H1 (cell line): ENCODE measurements around the gene ZNF254. TPM values are rescaled to one million over a fixed set of nuclear protein-coding genes. Genes with fewer than 3 reads are reported as not detected.

Experiments
- polyA plus RNA-seq, 7 experiments: library from polyadenylated mRNA; depleted of rRNA in 3 of 7; stranded (reverse) in 5 of 7; unstranded in 2 of 7; fragments of >200 nt in 5 of 7; fragments of 200-250 nt in 2 of 7; gene quantifications; 1 replicate in 5 of 7; 2 replicates in 1 of 7; 4 replicates in 1 of 7; pipeline versions ENCODE4 v1.2.1 to v1.2.3, GENCODE V29; 2011 to 2013; ENCODE audit warnings: missing spikeins in 2 of 7, mixed read lengths in 2 of 7
- total RNA-seq: library from RNA; stranded (reverse); fragmentation: NEBNext Ultra II Directional; extraction: Animal tissue kit (Norgen Biotek cat#: 25700); gene quantifications from 2 replicates; pipeline ENCODE4 v1.2.1, GENCODE V29; 2021
- TF ChIP-seq, protein P1 (sequence below): fragments of 300-600 bp; sonication (generic); IDR thresholded peaks from 2 replicates; pipeline ENCODE4 v1.7.1; 2012; ENCODE audit warnings: low read length, moderate library complexity, mild to moderate bottlenecking, inconsistent platforms; ENCODE audit not compliant: insufficient replicate concordance
- TF ChIP-seq, protein P2 (sequence below): IDR thresholded peaks from 2 replicates; pipeline ENCODE4 v1.6.1; 2011; ENCODE audit warnings: low read length, improper control_type of control experiment

ZNF254 gene
- total and polyA plus RNA-seq, 2 of the 8 experiments (the other 6 are each of a cell fraction or from before 2014, with no cell fraction given) = 4.4 to 22.0 TPM

DNA sequence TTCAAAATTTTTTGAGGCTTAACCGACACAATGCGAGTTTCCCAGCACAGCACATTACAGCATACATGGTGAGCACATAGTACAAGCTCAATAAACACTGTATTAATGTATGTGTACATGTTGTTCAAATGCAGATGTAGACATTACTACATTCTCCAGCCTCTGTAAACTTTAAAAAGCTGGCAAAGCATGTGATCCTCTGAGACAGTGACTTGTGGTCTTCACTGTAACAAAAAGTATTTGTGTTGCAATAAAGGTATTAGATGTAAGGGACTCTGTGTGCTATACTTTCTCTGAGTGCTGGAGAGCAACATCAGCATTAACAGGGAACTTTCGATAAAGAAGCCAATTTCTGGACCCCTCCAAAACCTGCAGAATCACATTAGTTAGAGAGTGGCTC is 46.4 kb upstream of the ZNF254 start (continued):
- TF ChIP-seq, protein P1, sequence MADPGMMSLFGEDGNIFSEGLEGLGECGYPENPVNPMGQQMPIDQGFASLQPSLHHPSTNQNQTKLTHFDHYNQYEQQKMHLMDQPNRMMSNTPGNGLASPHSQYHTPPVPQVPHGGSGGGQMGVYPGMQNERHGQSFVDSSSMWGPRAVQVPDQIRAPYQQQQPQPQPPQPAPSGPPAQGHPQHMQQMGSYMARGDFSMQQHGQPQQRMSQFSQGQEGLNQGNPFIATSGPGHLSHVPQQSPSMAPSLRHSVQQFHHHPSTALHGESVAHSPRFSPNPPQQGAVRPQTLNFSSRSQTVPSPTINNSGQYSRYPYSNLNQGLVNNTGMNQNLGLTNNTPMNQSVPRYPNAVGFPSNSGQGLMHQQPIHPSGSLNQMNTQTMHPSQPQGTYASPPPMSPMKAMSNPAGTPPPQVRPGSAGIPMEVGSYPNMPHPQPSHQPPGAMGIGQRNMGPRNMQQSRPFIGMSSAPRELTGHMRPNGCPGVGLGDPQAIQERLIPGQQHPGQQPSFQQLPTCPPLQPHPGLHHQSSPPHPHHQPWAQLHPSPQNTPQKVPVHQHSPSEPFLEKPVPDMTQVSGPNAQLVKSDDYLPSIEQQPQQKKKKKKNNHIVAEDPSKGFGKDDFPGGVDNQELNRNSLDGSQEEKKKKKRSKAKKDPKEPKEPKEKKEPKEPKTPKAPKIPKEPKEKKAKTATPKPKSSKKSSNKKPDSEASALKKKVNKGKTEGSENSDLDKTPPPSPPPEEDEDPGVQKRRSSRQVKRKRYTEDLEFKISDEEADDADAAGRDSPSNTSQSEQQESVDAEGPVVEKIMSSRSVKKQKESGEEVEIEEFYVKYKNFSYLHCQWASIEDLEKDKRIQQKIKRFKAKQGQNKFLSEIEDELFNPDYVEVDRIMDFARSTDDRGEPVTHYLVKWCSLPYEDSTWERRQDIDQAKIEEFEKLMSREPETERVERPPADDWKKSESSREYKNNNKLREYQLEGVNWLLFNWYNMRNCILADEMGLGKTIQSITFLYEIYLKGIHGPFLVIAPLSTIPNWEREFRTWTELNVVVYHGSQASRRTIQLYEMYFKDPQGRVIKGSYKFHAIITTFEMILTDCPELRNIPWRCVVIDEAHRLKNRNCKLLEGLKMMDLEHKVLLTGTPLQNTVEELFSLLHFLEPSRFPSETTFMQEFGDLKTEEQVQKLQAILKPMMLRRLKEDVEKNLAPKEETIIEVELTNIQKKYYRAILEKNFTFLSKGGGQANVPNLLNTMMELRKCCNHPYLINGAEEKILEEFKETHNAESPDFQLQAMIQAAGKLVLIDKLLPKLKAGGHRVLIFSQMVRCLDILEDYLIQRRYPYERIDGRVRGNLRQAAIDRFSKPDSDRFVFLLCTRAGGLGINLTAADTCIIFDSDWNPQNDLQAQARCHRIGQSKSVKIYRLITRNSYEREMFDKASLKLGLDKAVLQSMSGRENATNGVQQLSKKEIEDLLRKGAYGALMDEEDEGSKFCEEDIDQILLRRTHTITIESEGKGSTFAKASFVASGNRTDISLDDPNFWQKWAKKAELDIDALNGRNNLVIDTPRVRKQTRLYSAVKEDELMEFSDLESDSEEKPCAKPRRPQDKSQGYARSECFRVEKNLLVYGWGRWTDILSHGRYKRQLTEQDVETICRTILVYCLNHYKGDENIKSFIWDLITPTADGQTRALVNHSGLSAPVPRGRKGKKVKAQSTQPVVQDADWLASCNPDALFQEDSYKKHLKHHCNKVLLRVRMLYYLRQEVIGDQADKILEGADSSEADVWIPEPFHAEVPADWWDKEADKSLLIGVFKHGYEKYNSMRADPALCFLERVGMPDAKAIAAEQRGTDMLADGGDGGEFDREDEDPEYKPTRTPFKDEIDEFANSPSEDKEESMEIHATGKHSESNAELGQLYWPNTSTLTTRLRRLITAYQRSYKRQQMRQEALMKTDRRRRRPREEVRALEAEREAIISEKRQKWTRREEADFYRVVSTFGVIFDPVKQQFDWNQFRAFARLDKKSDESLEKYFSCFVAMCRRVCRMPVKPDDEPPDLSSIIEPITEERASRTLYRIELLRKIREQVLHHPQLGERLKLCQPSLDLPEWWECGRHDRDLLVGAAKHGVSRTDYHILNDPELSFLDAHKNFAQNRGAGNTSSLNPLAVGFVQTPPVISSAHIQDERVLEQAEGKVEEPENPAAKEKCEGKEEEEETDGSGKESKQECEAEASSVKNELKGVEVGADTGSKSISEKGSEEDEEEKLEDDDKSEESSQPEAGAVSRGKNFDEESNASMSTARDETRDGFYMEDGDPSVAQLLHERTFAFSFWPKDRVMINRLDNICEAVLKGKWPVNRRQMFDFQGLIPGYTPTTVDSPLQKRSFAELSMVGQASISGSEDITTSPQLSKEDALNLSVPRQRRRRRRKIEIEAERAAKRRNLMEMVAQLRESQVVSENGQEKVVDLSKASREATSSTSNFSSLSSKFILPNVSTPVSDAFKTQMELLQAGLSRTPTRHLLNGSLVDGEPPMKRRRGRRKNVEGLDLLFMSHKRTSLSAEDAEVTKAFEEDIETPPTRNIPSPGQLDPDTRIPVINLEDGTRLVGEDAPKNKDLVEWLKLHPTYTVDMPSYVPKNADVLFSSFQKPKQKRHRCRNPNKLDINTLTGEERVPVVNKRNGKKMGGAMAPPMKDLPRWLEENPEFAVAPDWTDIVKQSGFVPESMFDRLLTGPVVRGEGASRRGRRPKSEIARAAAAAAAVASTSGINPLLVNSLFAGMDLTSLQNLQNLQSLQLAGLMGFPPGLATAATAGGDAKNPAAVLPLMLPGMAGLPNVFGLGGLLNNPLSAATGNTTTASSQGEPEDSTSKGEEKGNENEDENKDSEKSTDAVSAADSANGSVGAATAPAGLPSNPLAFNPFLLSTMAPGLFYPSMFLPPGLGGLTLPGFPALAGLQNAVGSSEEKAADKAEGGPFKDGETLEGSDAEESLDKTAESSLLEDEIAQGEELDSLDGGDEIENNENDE = no peak
- TF ChIP-seq, protein P2, sequence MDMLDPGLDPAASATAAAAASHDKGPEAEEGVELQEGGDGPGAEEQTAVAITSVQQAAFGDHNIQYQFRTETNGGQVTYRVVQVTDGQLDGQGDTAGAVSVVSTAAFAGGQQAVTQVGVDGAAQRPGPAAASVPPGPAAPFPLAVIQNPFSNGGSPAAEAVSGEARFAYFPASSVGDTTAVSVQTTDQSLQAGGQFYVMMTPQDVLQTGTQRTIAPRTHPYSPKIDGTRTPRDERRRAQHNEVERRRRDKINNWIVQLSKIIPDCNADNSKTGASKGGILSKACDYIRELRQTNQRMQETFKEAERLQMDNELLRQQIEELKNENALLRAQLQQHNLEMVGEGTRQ = no peak
